Coronary artery (tissue), 2 donors: Measurements from ENCODE around the gene ANKS6.

Source experiments
- DNase-seq: peaks from one replicate; pipeline ENCODE4 v3.0.0-alpha.2; 2017; ENCODE audit warnings: low spot score
- H3K27ac ChIP-seq, 2 donors: fragments of 200-600 bp; sonication (generic); one replicate each; pipeline ENCODE4 v1.5.1; 2016 to 2019
- H3K4me3 ChIP-seq: fragments of 200-600 bp; sonication (generic); 2 replicates; pipeline ENCODE4 v1.5.1; 2016; ENCODE audit warnings: mild to moderate bottlenecking, moderate library complexity
- TF ChIP-seq, protein P1 (sequence below): fragments of 200-600 bp; sonication (generic); IDR thresholded peaks from one replicate; pipeline ENCODE4 v1.5.1; 2019; ENCODE audit warnings: antibody characterized with exemption

The ANKS6 gene

DNA sequence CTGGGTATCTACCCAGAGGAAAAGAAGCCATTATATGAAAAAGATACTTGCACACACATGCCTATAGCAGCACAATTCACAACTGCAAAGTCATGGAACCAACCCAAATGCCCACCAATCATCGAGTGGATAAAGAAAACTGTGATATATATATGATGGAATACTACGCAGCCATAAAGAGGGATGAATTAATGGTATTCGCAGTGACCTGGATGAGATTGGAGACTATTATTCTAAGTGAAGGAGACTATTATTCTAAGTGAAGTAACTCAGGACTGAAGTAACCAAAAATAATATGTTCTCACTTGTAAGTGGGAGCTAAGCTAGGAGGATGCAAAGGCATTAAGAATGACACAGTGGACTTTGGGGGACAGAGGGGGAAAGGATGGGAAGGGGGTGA is 57.6 kb downstream of the ANKS6 start:
- Histone ChIP-seq H3K4me3 (no peak overlapping the region), H3K27ac (no peak overlapping the region)
- DNase-seq: no peak
- TF ChIP-seq, protein P1, sequence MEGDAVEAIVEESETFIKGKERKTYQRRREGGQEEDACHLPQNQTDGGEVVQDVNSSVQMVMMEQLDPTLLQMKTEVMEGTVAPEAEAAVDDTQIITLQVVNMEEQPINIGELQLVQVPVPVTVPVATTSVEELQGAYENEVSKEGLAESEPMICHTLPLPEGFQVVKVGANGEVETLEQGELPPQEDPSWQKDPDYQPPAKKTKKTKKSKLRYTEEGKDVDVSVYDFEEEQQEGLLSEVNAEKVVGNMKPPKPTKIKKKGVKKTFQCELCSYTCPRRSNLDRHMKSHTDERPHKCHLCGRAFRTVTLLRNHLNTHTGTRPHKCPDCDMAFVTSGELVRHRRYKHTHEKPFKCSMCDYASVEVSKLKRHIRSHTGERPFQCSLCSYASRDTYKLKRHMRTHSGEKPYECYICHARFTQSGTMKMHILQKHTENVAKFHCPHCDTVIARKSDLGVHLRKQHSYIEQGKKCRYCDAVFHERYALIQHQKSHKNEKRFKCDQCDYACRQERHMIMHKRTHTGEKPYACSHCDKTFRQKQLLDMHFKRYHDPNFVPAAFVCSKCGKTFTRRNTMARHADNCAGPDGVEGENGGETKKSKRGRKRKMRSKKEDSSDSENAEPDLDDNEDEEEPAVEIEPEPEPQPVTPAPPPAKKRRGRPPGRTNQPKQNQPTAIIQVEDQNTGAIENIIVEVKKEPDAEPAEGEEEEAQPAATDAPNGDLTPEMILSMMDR: no peak

DNA sequence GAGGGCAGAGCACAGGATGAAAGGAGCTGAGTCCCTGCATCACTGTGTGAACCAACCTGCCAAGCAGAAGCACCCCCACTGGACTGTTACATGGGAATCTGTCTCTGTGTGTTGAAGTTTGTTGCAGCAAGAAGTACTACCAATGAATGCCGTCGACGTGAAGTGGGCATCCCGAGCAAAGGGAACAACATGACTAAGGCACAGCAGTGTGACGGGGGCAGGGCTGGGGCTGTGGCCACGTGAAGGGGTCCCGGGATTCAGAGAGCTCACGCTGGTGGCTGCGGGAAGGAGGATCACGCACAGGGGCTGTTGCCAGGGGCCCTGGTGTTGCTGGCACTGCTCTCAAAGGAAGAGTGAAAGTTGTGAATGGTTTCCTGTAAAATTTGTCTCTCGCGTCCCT is 60.1 kb downstream of the ANKS6 start:
- TF ChIP-seq, protein P1: no peak
- no peak overlapping the region for H3K4me3 ChIP-seq
- DNase-seq: no peak
- no peak overlapping the region for H3K27ac ChIP-seq

DNA sequence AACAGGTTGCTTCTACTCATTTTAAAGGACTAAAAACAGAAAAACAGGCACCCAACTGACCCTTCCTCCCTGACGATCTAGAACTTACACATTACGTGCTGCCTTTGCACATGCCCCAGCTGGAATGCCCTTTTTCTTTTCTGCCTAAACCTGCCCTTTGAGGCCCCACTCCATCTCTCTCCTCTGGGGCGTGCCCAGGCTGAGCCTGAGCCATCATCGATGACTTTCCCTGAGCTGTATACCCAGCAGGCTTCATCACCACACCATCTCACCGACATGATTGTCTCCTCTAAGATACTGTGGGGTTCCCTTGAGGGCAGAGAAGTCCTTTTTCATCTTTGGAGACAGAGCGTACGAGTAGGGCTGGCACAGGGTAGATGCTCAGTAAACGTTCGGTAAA is 63.6 kb downstream of the ANKS6 start:
- no peak for DNase-seq
- Histone ChIP-seq H3K27ac (no peak overlapping the region), H3K4me3 (no peak overlapping the region)
- TF ChIP-seq, protein P1: no peak

DNA sequence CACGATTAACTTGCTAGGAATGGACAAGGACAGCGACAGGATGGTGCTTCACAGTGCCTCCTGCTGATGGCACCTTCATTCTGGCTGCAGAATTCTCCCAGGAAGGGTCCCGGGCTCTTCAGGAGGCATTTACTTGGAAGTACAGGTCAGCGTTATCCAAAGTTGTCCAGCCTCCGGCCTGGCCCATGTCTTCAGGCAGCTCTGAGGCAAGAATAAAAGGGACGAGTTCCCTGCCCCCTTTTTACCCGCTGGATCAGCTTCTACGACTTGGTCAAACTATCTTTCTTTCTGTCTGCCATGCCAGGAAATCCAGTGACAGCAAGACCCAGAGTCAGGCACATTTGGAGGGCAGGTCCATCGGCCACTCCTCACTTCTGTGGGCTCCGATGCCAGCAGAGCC is 64.3 kb downstream of the ANKS6 start:
- DNase-seq: no peak
- TF ChIP-seq, protein P1: no peak
- H3K27ac ChIP-seq: no peak overlapping the region
- H3K4me3 ChIP-seq: no peak overlapping the region

DNA sequence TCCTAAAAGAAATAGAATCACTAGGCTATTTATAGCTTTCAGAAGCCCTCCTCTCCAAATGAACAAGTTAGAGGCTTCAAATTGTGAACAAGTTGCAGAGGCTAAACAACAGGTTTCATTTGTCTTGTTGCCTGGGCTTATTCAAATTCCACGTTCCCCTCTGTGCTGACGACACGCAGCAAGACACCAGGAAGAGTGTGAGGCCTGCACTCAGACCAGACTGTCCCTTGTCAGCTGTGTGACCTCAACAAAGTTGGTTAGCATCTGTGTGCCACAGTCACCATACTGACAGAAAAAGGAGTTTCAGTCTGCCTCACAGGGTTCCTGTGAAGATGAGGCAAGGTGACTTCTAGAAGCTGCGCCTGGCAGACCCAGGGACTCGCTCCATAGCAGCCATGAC is 65.5 kb downstream of the ANKS6 start:
- no peak for DNase-seq
- no peak overlapping the region for H3K27ac ChIP-seq
- TF ChIP-seq, protein P1: no peak
- H3K4me3 ChIP-seq: no peak overlapping the region

DNA sequence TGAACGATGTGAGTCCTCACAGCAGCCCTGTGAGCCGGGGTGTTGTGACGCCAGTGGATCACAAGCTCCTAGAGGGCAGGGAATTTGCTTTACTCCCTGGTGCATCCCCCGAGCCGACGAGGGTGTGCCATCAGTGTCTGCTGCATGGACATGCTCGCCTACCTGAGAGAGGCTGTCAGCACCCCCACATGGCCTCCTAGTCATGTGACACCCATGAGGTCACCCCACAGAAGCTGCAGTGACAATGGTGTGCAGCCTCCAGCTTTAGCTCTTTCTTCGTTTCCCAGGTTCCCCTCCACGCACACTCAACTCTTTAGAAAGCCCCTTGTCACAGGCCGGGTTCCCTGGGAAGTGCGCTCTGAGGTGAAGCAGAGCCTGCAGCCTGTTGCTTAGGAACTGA is 67.9 kb downstream of the ANKS6 start:
- Histone ChIP-seq H3K27ac (no peak overlapping the region), H3K4me3 (no peak overlapping the region)
- no peak for DNase-seq
- TF ChIP-seq, protein P1: no peak

DNA sequence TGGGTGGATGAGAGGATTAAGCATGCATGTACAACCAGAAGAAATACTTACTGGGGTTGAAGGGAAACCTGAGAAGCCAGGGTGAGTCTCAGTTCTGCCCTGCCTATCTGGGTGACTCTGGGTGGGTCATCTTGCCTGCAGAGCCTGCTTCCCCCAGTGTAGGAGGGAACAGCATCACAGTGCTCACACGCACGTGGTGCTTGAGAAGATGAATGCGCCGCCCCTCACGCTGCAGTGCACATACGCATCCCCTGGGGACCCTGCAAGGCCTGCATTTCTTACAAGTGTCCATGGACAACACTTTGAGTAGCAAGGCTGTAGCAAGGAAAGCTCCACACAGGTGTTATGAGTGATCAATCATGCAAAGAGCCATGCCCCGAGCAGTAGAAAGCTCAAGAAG is 68.9 kb downstream of the ANKS6 start:
- TF ChIP-seq, protein P1: no peak
- Histone ChIP-seq H3K27ac (no peak overlapping the region), H3K4me3 (no peak overlapping the region)
- no peak for DNase-seq
